ENCODE data around the gene GNAZ. TPM values are rescaled to one million over a fixed set of nuclear protein-coding genes. Genes with fewer than 3 reads are reported as not detected.

The GNAZ gene
- total and polyA plus RNA-seq, 5 donors from 2014 or later = 0.05 to 3.6 (median 0.06) TPM; not detected in 2

GRCh38 chr22:23098718-23099530, 28.6 kb downstream of the GNAZ start:
- Histone ChIP-seq H3K9me3 (ENCODE audit: control insufficient read depth in 2 of 2, low read length in 2 of 2) (no peaks in the 10 kb centered on the region), H3K36me3 (ENCODE audit: control insufficient read depth, insufficient read depth, low read length) (no peaks in the 10 kb centered on the region), H3K27ac (ENCODE audit: insufficient read depth, low read length, poor library complexity, severe bottlenecking) (no peak overlapping the region), H3K4me3 (ENCODE audit: low read depth, low read length) (no peak overlapping the region), H3K27me3 (ENCODE audit: control insufficient read depth, insufficient read depth, low read length) (no peaks in the 10 kb centered on the region), H3K4me1 (ENCODE audit: control insufficient read depth, insufficient read depth, low read length, poor library complexity, severe bottlenecking) (no peaks in the 10 kb centered on the region)
- Mint-ChIP-seq H3K4me3 (no peak overlapping the region), H3K9me3 (no peaks in the 10 kb centered on the region), H3K27ac (no peak overlapping the region), H3K36me3 (no peaks in the 10 kb centered on the region), H3K27me3 (no peaks in the 10 kb centered on the region), H3K4me1 (peaks cover 0 to 2% (median 0%) of the 10 kb centered on the region in 4 donors)
- DNase-seq (no peak), ATAC-seq (ENCODE audit: low read depth in 2 of 2) (no peak)

- H3K27me3 ChIP-seq (ENCODE audit: control insufficient read depth, insufficient read depth, low read length) = no peaks in the 10 kb centered on the region
- Mint-ChIP-seq H3K9me3 (no peaks in the 10 kb centered on the region), H3K27me3 (no peaks in the 10 kb centered on the region), H3K36me3 (no peaks in the 10 kb centered on the region), H3K4me3 (no peak overlapping the region), H3K4me1 (peaks cover 0 to 2% (median 0%) of the 10 kb centered on the region in 4 donors), H3K27ac (no peak overlapping the region)
- no peak overlapping the region for H3K4me3 ChIP-seq (ENCODE audit: low read depth, low read length)
- no peaks in the 10 kb centered on the region for H3K9me3 ChIP-seq (ENCODE audit: control insufficient read depth in 2 of 2, low read length in 2 of 2)
- no peaks in the 10 kb centered on the region for H3K4me1 ChIP-seq (ENCODE audit: control insufficient read depth, insufficient read depth, low read length, poor library complexity, severe bottlenecking)
- no peak overlapping the region for H3K27ac ChIP-seq (ENCODE audit: insufficient read depth, low read length, poor library complexity, severe bottlenecking)
- ATAC-seq (ENCODE audit: low read depth in 2 of 2) (no peak), DNase-seq (no peak)
- no peaks in the 10 kb centered on the region for H3K36me3 ChIP-seq (ENCODE audit: control insufficient read depth, insufficient read depth, low read length)
These were observed 29.1 kb downstream of the GNAZ start for GRCh38 chr22:23099531-23099804.

GRCh38 chr22:23100124-23100801, 29.9 kb downstream of the GNAZ start:
- Mint-ChIP-seq H3K27ac (no peak overlapping the region), H3K36me3 (no peaks in the 10 kb centered on the region), H3K4me3 (no peak overlapping the region), H3K4me1 (peaks cover 0 to 2% (median 0%) of the 10 kb centered on the region in 4 donors), H3K9me3 (no peaks in the 10 kb centered on the region), H3K27me3 (no peaks in the 10 kb centered on the region)
- ATAC-seq (ENCODE audit: low read depth in 2 of 2) = no peak
- Histone ChIP-seq H3K4me1 (ENCODE audit: control insufficient read depth, insufficient read depth, low read length, poor library complexity, severe bottlenecking) (no peaks in the 10 kb centered on the region), H3K36me3 (ENCODE audit: control insufficient read depth, insufficient read depth, low read length) (no peaks in the 10 kb centered on the region), H3K4me3 (ENCODE audit: low read depth, low read length) (no peak overlapping the region), H3K27ac (ENCODE audit: insufficient read depth, low read length, poor library complexity, severe bottlenecking) (no peak overlapping the region), H3K9me3 (ENCODE audit: control insufficient read depth in 2 of 2, low read length in 2 of 2) (no peaks in the 10 kb centered on the region), H3K27me3 (ENCODE audit: control insufficient read depth, insufficient read depth, low read length) (no peaks in the 10 kb centered on the region)
- no peak for DNase-seq

GRCh38 chr22:23101524-23101923, 31.2 kb downstream of the GNAZ start:
- H3K27ac Mint-ChIP-seq = no peak overlapping the region
- no peaks in the 10 kb centered on the region for H3K36me3 ChIP-seq (ENCODE audit: control insufficient read depth, insufficient read depth, low read length)
- no peaks in the 10 kb centered on the region for H3K9me3 Mint-ChIP-seq
- no peak overlapping the region for H3K4me3 Mint-ChIP-seq
- H3K27me3 Mint-ChIP-seq = no peaks in the 10 kb centered on the region
- H3K9me3 ChIP-seq (ENCODE audit: control insufficient read depth in 2 of 2, low read length in 2 of 2) = no peaks in the 10 kb centered on the region
- H3K36me3 Mint-ChIP-seq = no peaks in the 10 kb centered on the region
- no peak overlapping the region for H3K4me3 ChIP-seq (ENCODE audit: low read depth, low read length)
- H3K4me1 ChIP-seq (ENCODE audit: control insufficient read depth, insufficient read depth, low read length, poor library complexity, severe bottlenecking) = no peaks in the 10 kb centered on the region
- H3K4me1 Mint-ChIP-seq = peaks cover 0 to 2% (median 0%) of the 10 kb centered on the region in 4 donors
- ATAC-seq (ENCODE audit: low read depth in 2 of 2) (no peak), DNase-seq (no peak)
- no peaks in the 10 kb centered on the region for H3K27me3 ChIP-seq (ENCODE audit: control insufficient read depth, insufficient read depth, low read length)
- no peak overlapping the region for H3K27ac ChIP-seq (ENCODE audit: insufficient read depth, low read length, poor library complexity, severe bottlenecking)

GRCh38 chr22:23102002-23102655, 31.8 kb downstream of the GNAZ start:
- Mint-ChIP-seq H3K27me3 (no peaks in the 10 kb centered on the region), H3K9me3 (no peaks in the 10 kb centered on the region), H3K4me3 (no peak overlapping the region), H3K4me1 (peaks cover 0 to 2% (median 0%) of the 10 kb centered on the region in 4 donors), H3K27ac (no peak overlapping the region), H3K36me3 (no peaks in the 10 kb centered on the region)
- Histone ChIP-seq H3K27ac (ENCODE audit: insufficient read depth, low read length, poor library complexity, severe bottlenecking) (no peak overlapping the region), H3K27me3 (ENCODE audit: control insufficient read depth, insufficient read depth, low read length) (no peaks in the 10 kb centered on the region), H3K36me3 (ENCODE audit: control insufficient read depth, insufficient read depth, low read length) (no peaks in the 10 kb centered on the region), H3K4me3 (ENCODE audit: low read depth, low read length) (no peak overlapping the region), H3K9me3 (ENCODE audit: control insufficient read depth in 2 of 2, low read length in 2 of 2) (no peaks in the 10 kb centered on the region), H3K4me1 (ENCODE audit: control insufficient read depth, insufficient read depth, low read length, poor library complexity, severe bottlenecking) (no peaks in the 10 kb centered on the region)
- DNase-seq = no peak
- no peak for ATAC-seq (ENCODE audit: low read depth in 2 of 2)

GRCh38 chr22:23102776-23103175, 32.5 kb downstream of the GNAZ start:
- Histone ChIP-seq H3K27ac (ENCODE audit: insufficient read depth, low read length, poor library complexity, severe bottlenecking) (no peak overlapping the region), H3K27me3 (ENCODE audit: control insufficient read depth, insufficient read depth, low read length) (no peaks in the 10 kb centered on the region), H3K9me3 (ENCODE audit: control insufficient read depth in 2 of 2, low read length in 2 of 2) (no peaks in the 10 kb centered on the region), H3K4me3 (ENCODE audit: low read depth, low read length) (no peak overlapping the region), H3K36me3 (ENCODE audit: control insufficient read depth, insufficient read depth, low read length) (no peaks in the 10 kb centered on the region), H3K4me1 (ENCODE audit: control insufficient read depth, insufficient read depth, low read length, poor library complexity, severe bottlenecking) (no peaks in the 10 kb centered on the region)
- Mint-ChIP-seq H3K4me3 (no peak overlapping the region), H3K36me3 (no peaks in the 10 kb centered on the region), H3K9me3 (no peaks in the 10 kb centered on the region), H3K4me1 (peaks cover 0 to 2% (median 0%) of the 10 kb centered on the region in 4 donors), H3K27ac (no peak overlapping the region), H3K27me3 (no peaks in the 10 kb centered on the region)
- no peak for ATAC-seq (ENCODE audit: low read depth in 2 of 2)
- DNase-seq = no peak

GRCh38 chr22:23103199-23103954, 33.1 kb downstream of the GNAZ start:
- Mint-ChIP-seq H3K4me1 (peaks cover 0 to 2% (median 0%) of the 10 kb centered on the region in 4 donors), H3K4me3 (no peak overlapping the region), H3K36me3 (no peaks in the 10 kb centered on the region), H3K27ac (peak overlapping the region in 1 of 3 donors; percentile 52), H3K27me3 (no peaks in the 10 kb centered on the region), H3K9me3 (no peaks in the 10 kb centered on the region)
- Histone ChIP-seq H3K9me3 (ENCODE audit: control insufficient read depth in 2 of 2, low read length in 2 of 2) (no peaks in the 10 kb centered on the region), H3K27ac (ENCODE audit: insufficient read depth, low read length, poor library complexity, severe bottlenecking) (no peak overlapping the region), H3K27me3 (ENCODE audit: control insufficient read depth, insufficient read depth, low read length) (no peaks in the 10 kb centered on the region), H3K4me3 (ENCODE audit: low read depth, low read length) (no peak overlapping the region), H3K36me3 (ENCODE audit: control insufficient read depth, insufficient read depth, low read length) (no peaks in the 10 kb centered on the region), H3K4me1 (ENCODE audit: control insufficient read depth, insufficient read depth, low read length, poor library complexity, severe bottlenecking) (no peaks in the 10 kb centered on the region)
- no peak for DNase-seq
- no peak for ATAC-seq (ENCODE audit: low read depth in 2 of 2)

Data from CD4-positive, CD25-positive, alpha-beta regulatory T cell (primary cell).